Liver (tissue), 9 donors: ENCODE results near the gene CA5A. TPM values are rescaled to one million over a fixed set of nuclear protein-coding genes. Genes with fewer than 3 reads are reported as not detected.

ENCODE experiments used
- DNase-seq: peaks from one replicate; pipeline ENCODE4 v3.0.0-alpha.2; 2017; ENCODE audit warnings: low spot score
- H3K27ac ChIP-seq, 2 donors: one replicate each; pipeline ENCODE4 v1.7.0; 2013; ENCODE audit warnings: inconsistent platforms in 2 of 2, low read length in 2 of 2, control low read depth in 1 of 2, low read depth in 1 of 2, mild to moderate bottlenecking in 1 of 2
- H3K27me3 ChIP-seq, 4 donors: one replicate each; pipeline versions ENCODE4 v1.6.1 to v1.7.0; 2013; ENCODE audit warnings: low read length in 3 of 4, inconsistent platforms in 1 of 4, mild to moderate bottlenecking in 1 of 4, moderate library complexity in 1 of 4; ENCODE audit not compliant: control insufficient read depth in 4 of 4, insufficient read depth in 4 of 4
- H3K36me3 ChIP-seq, 4 donors: one replicate each; pipeline versions ENCODE4 v1.6.1 to v1.7.0; 2013; ENCODE audit warnings: low read length in 3 of 4, mild to moderate bottlenecking in 3 of 4, low read depth in 1 of 4, moderate library complexity in 1 of 4; ENCODE audit not compliant: control insufficient read depth in 4 of 4, insufficient read depth in 3 of 4
- H3K4me1 ChIP-seq, 4 donors: one replicate each; pipeline versions ENCODE4 v1.6.1 to v1.7.0; 2013; ENCODE audit warnings: low read length in 3 of 4, mild to moderate bottlenecking in 3 of 4, moderate library complexity in 1 of 4; ENCODE audit not compliant: control insufficient read depth in 4 of 4, insufficient read depth in 4 of 4
- H3K4me3 ChIP-seq, 3 donors: one replicate each; pipeline versions ENCODE4 v1.6.1 to v1.7.0; 2013; ENCODE audit warnings: low read length in 3 of 3, control low read depth in 1 of 3, low read depth in 1 of 3, mild to moderate bottlenecking in 1 of 3
- H3K9ac ChIP-seq, 2 donors: one replicate each; pipeline ENCODE4 v1.7.0; 2013; ENCODE audit warnings: low read length in 2 of 2, mild to moderate bottlenecking in 2 of 2, moderate library complexity in 2 of 2, control low read depth in 1 of 2, low read depth in 1 of 2
- H3K9me3 ChIP-seq, 4 donors: one replicate each; pipeline versions ENCODE4 v1.6.1 to v1.7.0; 2013; ENCODE audit warnings: low read length in 3 of 4; ENCODE audit not compliant: control insufficient read depth in 4 of 4
- ATF3 ChIP-seq: IDR thresholded peaks from 2 replicates; pipeline ENCODE4 v1.6.1; 2016; ENCODE audit warnings: antibody characterized with exemption
- CTCF ChIP-seq: fragments of 150-350 bp; IDR thresholded peaks from 2 replicates; pipeline ENCODE4 v1.5.1; 2017; ENCODE audit warnings: improper control_type of control experiment, low read depth, low read length; ENCODE audit not compliant: missing input control
- EGR1 ChIP-seq, 2 donors: IDR thresholded peaks; 2 replicates each; pipeline ENCODE4 v1.6.1; 2016 to 2018; ENCODE audit warnings: antibody characterized with exemption in 2 of 2, low read depth in 2 of 2
- FOXA1 ChIP-seq: IDR thresholded peaks from 2 replicates; pipeline ENCODE4 v1.6.1; 2016; ENCODE audit warnings: antibody characterized with exemption
- FOXA2 ChIP-seq: IDR thresholded peaks from 2 replicates; pipeline ENCODE4 v1.6.1; 2016; ENCODE audit warnings: antibody characterized with exemption
- GABPA ChIP-seq, 2 donors: IDR thresholded peaks in 1 of 2; conservative IDR thresholded peaks in 1 of 2; 2 replicates each; pipeline ENCODE4 v1.6.1; 2016; ENCODE audit warnings: antibody characterized with exemption in 2 of 2, mild to moderate bottlenecking in 1 of 2, moderate library complexity in 1 of 2
- HNF4A ChIP-seq, 2 donors: conservative IDR thresholded peaks; 2 replicates each; pipeline ENCODE4 v1.6.1; 2016; ENCODE audit warnings: antibody characterized with exemption in 2 of 2, mild to moderate bottlenecking in 2 of 2
- HNF4G ChIP-seq: IDR thresholded peaks from 2 replicates; pipeline ENCODE4 v1.6.1; 2016; ENCODE audit warnings: antibody characterized with exemption
- JUND ChIP-seq, 2 donors: IDR thresholded peaks; 2 replicates each; pipeline ENCODE4 v1.6.1; 2016; ENCODE audit warnings: antibody characterized with exemption in 2 of 2
- MAX ChIP-seq: IDR thresholded peaks from 2 replicates; pipeline ENCODE4 v1.6.1; 2016; ENCODE audit warnings: antibody characterized with exemption
- NR2F2 ChIP-seq: IDR thresholded peaks from 2 replicates; pipeline ENCODE4 v1.6.1; 2016; ENCODE audit warnings: antibody characterized with exemption
- RAD21 ChIP-seq, 2 donors: IDR thresholded peaks; 2 replicates each; pipeline ENCODE4 v1.6.1; 2016; ENCODE audit warnings: antibody characterized with exemption in 2 of 2, mild to moderate bottlenecking in 2 of 2
- RXRA ChIP-seq, 2 donors: IDR thresholded peaks; 2 replicates each; pipeline ENCODE4 v1.6.1; 2017 to 2018; ENCODE audit warnings: antibody characterized with exemption in 2 of 2, mild to moderate bottlenecking in 1 of 2
- SP1 ChIP-seq: IDR thresholded peaks from 2 replicates; pipeline ENCODE4 v1.6.1; 2018; ENCODE audit warnings: antibody characterized with exemption, mild to moderate bottlenecking
- YY1 ChIP-seq: IDR thresholded peaks from 2 replicates; pipeline ENCODE4 v1.6.1; 2016; ENCODE audit warnings: antibody characterized with exemption, mild to moderate bottlenecking
- ZBTB33 ChIP-seq: IDR thresholded peaks from 2 replicates; pipeline ENCODE4 v1.6.1; 2016; ENCODE audit warnings: antibody characterized with exemption
- WGBS: extraction: QIAGEN DNeasy Blood & Tissue Kit; methylation state at CpG from one replicate; pipeline ENCODE4 v1.1.7; 2013; 5-methylcytosine and 5-hydroxymethylcytosine counted together
- polyA plus RNA-seq, 2 donors: library from polyadenylated mRNA; stranded (reverse) in 1 of 2; unstranded in 1 of 2; fragments of 200-250 nt in 1 of 2; fragments of >200 nt in 1 of 2; fragmentation: Nextera tagmentation in 1 of 2; extraction: Ambion mirVana in 1 of 2; gene quantifications; one replicate each; pipeline versions ENCODE4 v1.2.1 to v1.2.3, GENCODE V29; 2013 to 2015
- total RNA-seq, 2 donors: library from RNA; depleted of rRNA; stranded (reverse); fragments of >200 nt; gene quantifications; one replicate each; pipeline ENCODE4 v1.2.3, GENCODE V29; 2014
- donor health status: healthy.
- donor health status: healthy.
- donor health status: healthy.
- donor health status: healthy.
- donor health status: healthy.

The CA5A gene
- total and polyA plus RNA-seq, 4 donors: 12.3 to 66.8 (median 33.6) TPM

GRCh38 chr16:87952751-87953150, 16.4 kb upstream of the CA5A start:
- Histone ChIP-seq H3K27me3 (no peaks in the 10 kb centered on the region), H3K27ac (no peak overlapping the region), H3K4me3 (no peak overlapping the region), H3K36me3 (peaks cover 0 to 5% (median 0%) of the 10 kb centered on the region in 4 donors), H3K4me1 (peaks cover 0 to 48% (median 40%) of the 10 kb centered on the region in 4 donors), H3K9me3 (no peaks in the 10 kb centered on the region), H3K9ac (peak overlapping the region in 1 of 2 donors; percentile 86)
- no peak for DNase-seq
- 95% methylated on average over 16 of the region's 16 CpGs for WGBS
- TF ChIP-seq NR2F2 (no peak), RAD21 (IDR thresholded peaks at IDR 0.05) (no peak), HNF4G (no peak), EGR1 (IDR thresholded peaks at IDR 0.05; ENCODE audit: low read depth in 2 of 2) (no peak), FOXA2 (no peak), YY1 (no peak), MAX (no peak), HNF4A (conservative IDR thresholded peaks at IDR 0.05) (no peak), FOXA1 (no peak), ZBTB33 (no peak)

- H3K9ac ChIP-seq: peak overlapping the region; percentile 86 to 91
- TF ChIP-seq GABPA (IDR thresholded peaks at IDR 0.05 in 1 of 2, conservative IDR thresholded peaks at IDR 0.05 in 1 of 2) (no peak), FOXA2 (no peak), HNF4A (conservative IDR thresholded peaks at IDR 0.05) (peak; percentile 29 to 37), RXRA (IDR thresholded peaks at IDR 0.05) (peak; percentile 6 to 26), YY1 (no peak), RAD21 (IDR thresholded peaks at IDR 0.05) (peak in 1 of 2 donors; percentile 9)
- peak overlapping the region; percentile 67 to 85 (median 69) for H3K4me3 ChIP-seq
- H3K36me3 ChIP-seq: no peaks in the 10 kb centered on the region
- peaks cover 0 to 49% (median 40%) of the 10 kb centered on the region in 4 donors for H3K4me1 ChIP-seq
- DNase-seq: no peak
- H3K27me3 ChIP-seq: no peaks in the 10 kb centered on the region
- H3K9me3 ChIP-seq: no peaks in the 10 kb centered on the region
- under 1% methylated on average over 81 of the region's 82 CpGs for WGBS
- H3K27ac ChIP-seq: peak overlapping the region; percentile 78 to 97
These were observed 15.5 kb upstream of the CA5A start for GRCh38 chr16:87951552-87952538.

GRCh38 chr16:87950765-87951551, 14.6 kb upstream of the CA5A start, which contains the start of gene BANP:
TSS of gene BANP (plus strand) at chr16:87951434. CDS start at chr16:87975116, 23,682 bp downstream.
- H3K27me3 ChIP-seq: no peaks in the 10 kb centered on the region
- peaks cover 0 to 49% (median 37%) of the 10 kb centered on the region in 4 donors for H3K4me1 ChIP-seq
- no peaks in the 10 kb centered on the region for H3K36me3 ChIP-seq
- under 1% methylated on average over 73 of the region's 73 CpGs for WGBS
- H3K27ac ChIP-seq: peak within 1 kb of the TSS; percentile 97 to 99
- H3K9ac ChIP-seq: peak within 1 kb of the TSS; percentile 86 to 91
- H3K4me3 ChIP-seq: peak within 1 kb of the TSS; percentile 75 to 85 (median 76)
- DNase-seq: peak; percentile 93
- no peaks in the 10 kb centered on the region for H3K9me3 ChIP-seq
- TF ChIP-seq NR2F2 (no peak), YY1 (peak; percentile 94), FOXA2 (no peak), EGR1 (IDR thresholded peaks at IDR 0.05; ENCODE audit: low read depth in 2 of 2) (peak in 1 of 2 donors; percentile 30), SP1 (peak; percentile 71), FOXA1 (no peak), ATF3 (no peak), JUND (IDR thresholded peaks at IDR 0.05) (no peak), GABPA (IDR thresholded peaks at IDR 0.05 in 1 of 2, conservative IDR thresholded peaks at IDR 0.05 in 1 of 2) (peak in 1 of 2 donors; percentile 76), CTCF (peak; percentile 52), MAX (peak; percentile 63), ZBTB33 (peak; percentile 98), HNF4G (no peak), RXRA (IDR thresholded peaks at IDR 0.05) (peak; percentile 41 to 50), HNF4A (conservative IDR thresholded peaks at IDR 0.05) (peak; percentile 11 to 24)
